Activated naive CD4-positive, alpha-beta T cell treated with anti-CD3 and anti-CD28 coated beads for 36 hours (primary cell): ENCODE measurements around the gene REEP3. TPM values are rescaled to one million over a fixed set of nuclear protein-coding genes. Genes with fewer than 3 reads are reported as not detected.
"Not testable (repeated sequence)": the region's sequence is repeated elsewhere in the genome, so short reads cannot be mapped to it uniquely, and the experiment has no call there.

Experiments used
- CTCF ChIA-PET: fragments of 350-600 bp; sonication (Branson Sonifier 250); formaldehyde crosslinking; loops from one replicate; lab custom pipeline; 2021; ENCODE audit warnings: antibody characterized with exemption; lab: Charles Lee
- DNase-seq: peaks from one replicate; pipeline ENCODE4 v3.0.0-alpha.2; 2020
- H3K27ac Mint-ChIP-seq: one replicate; pipeline ENCODE4 v1.8.0; 2021; ENCODE audit warnings: mild to moderate bottlenecking, mixed read lengths
- H3K27me3 Mint-ChIP-seq: one replicate; pipeline ENCODE4 v1.8.0; 2021; ENCODE audit warnings: low read depth, mixed read lengths
- H3K36me3 Mint-ChIP-seq: one replicate; pipeline ENCODE4 v1.8.0; 2021; ENCODE audit warnings: low read depth, mixed read lengths
- H3K4me1 Mint-ChIP-seq: one replicate; pipeline ENCODE4 v1.8.0; 2021; ENCODE audit warnings: low read depth, mixed read lengths
- H3K4me3 Mint-ChIP-seq: one replicate; pipeline ENCODE4 v1.8.0; 2021; ENCODE audit warnings: mild to moderate bottlenecking, moderate library complexity, mixed read lengths
- H3K9me3 Mint-ChIP-seq: one replicate; pipeline ENCODE4 v1.8.0; 2021; ENCODE audit warnings: mixed read lengths
- intact Hi-C: fragments of 100-400 bp; cut with micrococcal nuclease; formaldehyde crosslinking; loops from one replicate; pipeline ENCODE4 v1.15.1; 2023
- total RNA-seq, 2 experiments: library from RNA; stranded (reverse); gene quantifications; one replicate each; pipeline ENCODE4 v1.2.3, GENCODE V29; 2021

REEP3 gene
- total RNA-seq, 2 experiments from 2014 or later, result 11.2 to 11.9 TPM

- no peaks in the 10 kb centered on the region for H3K9me3 Mint-ChIP-seq
- no peak overlapping the region for H3K27ac Mint-ChIP-seq
- CTCF ChIA-PET, result no interaction called here
- H3K27me3 Mint-ChIP-seq, result no peaks in the 10 kb centered on the region
- no peak overlapping the region for H3K4me3 Mint-ChIP-seq
- no peaks in the 10 kb centered on the region for H3K36me3 Mint-ChIP-seq
- no peak for DNase-seq
- H3K4me1 Mint-ChIP-seq, result peaks cover 8% of the 10 kb centered on the region
- intact Hi-C loops, result no loop called here
These were observed 120.2 kb downstream of the REEP3 start for GRCh38 chr10:63641366-63641765.

- no peaks in the 10 kb centered on the region for H3K9me3 Mint-ChIP-seq
- H3K4me1 Mint-ChIP-seq, result peaks cover 8% of the 10 kb centered on the region
- H3K36me3 Mint-ChIP-seq, result no peaks in the 10 kb centered on the region
- H3K27ac Mint-ChIP-seq, result no peak overlapping the region
- DNase-seq, result no peak
- no peak overlapping the region for H3K4me3 Mint-ChIP-seq
- intact Hi-C loops, result no loop called here
- CTCF ChIA-PET, result no interaction called here
- H3K27me3 Mint-ChIP-seq, result no peaks in the 10 kb centered on the region
These were observed 120.6 kb downstream of the REEP3 start for GRCh38 chr10:63641799-63642198.

GRCh38 chr10:63642808-63643207 is 121.6 kb downstream of the REEP3 start:
- CTCF ChIA-PET, result interaction anchor here (1.3 kb wide), 1 partner anchor 77 kb away, joined by 7 read pairs; no protein-coding TSS in a partner anchor
- no peaks in the 10 kb centered on the region for H3K9me3 Mint-ChIP-seq
- H3K27ac Mint-ChIP-seq, result no peak overlapping the region
- H3K27me3 Mint-ChIP-seq, result no peaks in the 10 kb centered on the region
- intact Hi-C loops, result no loop called here
- peaks cover 8% of the 10 kb centered on the region for H3K4me1 Mint-ChIP-seq
- no peak overlapping the region for H3K4me3 Mint-ChIP-seq
- no peaks in the 10 kb centered on the region for H3K36me3 Mint-ChIP-seq
- no peak for DNase-seq

- Mint-ChIP-seq H3K36me3 (no peaks in the 10 kb centered on the region), H3K4me3 (no peak overlapping the region), H3K4me1 (peaks cover 8% of the 10 kb centered on the region), H3K27me3 (no peaks in the 10 kb centered on the region), H3K9me3 (no peaks in the 10 kb centered on the region), H3K27ac (no peak overlapping the region)
- intact Hi-C loops, result no loop called here
- CTCF ChIA-PET, result no interaction called here
- DNase-seq, result no peak
These were observed 123.4 kb downstream of the REEP3 start for GRCh38 chr10:63644418-63645142.

GRCh38 chr10:63645195-63645594 is 124.0 kb downstream of the REEP3 start:
- no peak overlapping the region for H3K4me3 Mint-ChIP-seq
- no peaks in the 10 kb centered on the region for H3K27me3 Mint-ChIP-seq
- DNase-seq, result no peak
- peaks cover 8% of the 10 kb centered on the region for H3K4me1 Mint-ChIP-seq
- intact Hi-C loops, result no loop called here
- no peak overlapping the region for H3K27ac Mint-ChIP-seq
- no peaks in the 10 kb centered on the region for H3K9me3 Mint-ChIP-seq
- no peaks in the 10 kb centered on the region for H3K36me3 Mint-ChIP-seq
- CTCF ChIA-PET, result interaction anchor here (0.6 kb wide), 1 partner anchor 711 kb away, joined by 7 read pairs; no protein-coding TSS in a partner anchor

- H3K36me3 Mint-ChIP-seq, result no peaks in the 10 kb centered on the region
- no peak overlapping the region for H3K27ac Mint-ChIP-seq
- peaks cover 8% of the 10 kb centered on the region for H3K4me1 Mint-ChIP-seq
- intact Hi-C loops, result no loop called here
- no peaks in the 10 kb centered on the region for H3K9me3 Mint-ChIP-seq
- H3K27me3 Mint-ChIP-seq, result no peaks in the 10 kb centered on the region
- H3K4me3 Mint-ChIP-seq, result no peak overlapping the region
- DNase-seq, result no peak
- CTCF ChIA-PET, result no interaction called here
These were observed 125.3 kb downstream of the REEP3 start for GRCh38 chr10:63646491-63646890.

GRCh38 chr10:63651864-63652263 is 130.7 kb downstream of the REEP3 start:
- CTCF ChIA-PET, result no interaction called here
- H3K4me3 Mint-ChIP-seq, result no peak overlapping the region
- intact Hi-C loops, result no loop called here
- H3K36me3 Mint-ChIP-seq, result no peaks in the 10 kb centered on the region
- no peak overlapping the region for H3K27ac Mint-ChIP-seq
- H3K27me3 Mint-ChIP-seq, result no peaks in the 10 kb centered on the region
- peaks cover 3% of the 10 kb centered on the region for H3K9me3 Mint-ChIP-seq
- no peak for DNase-seq
- no peaks in the 10 kb centered on the region for H3K4me1 Mint-ChIP-seq

GRCh38 chr10:63653747-63654146 is 132.5 kb downstream of the REEP3 start:
- H3K9me3 Mint-ChIP-seq, result peaks cover 3% of the 10 kb centered on the region
- H3K27me3 Mint-ChIP-seq, result no peaks in the 10 kb centered on the region
- no peaks in the 10 kb centered on the region for H3K4me1 Mint-ChIP-seq
- DNase-seq, result no peak
- no peak overlapping the region for H3K4me3 Mint-ChIP-seq
- H3K27ac Mint-ChIP-seq, result no peak overlapping the region
- intact Hi-C loops, result no loop called here
- no peaks in the 10 kb centered on the region for H3K36me3 Mint-ChIP-seq
- CTCF ChIA-PET, result interaction anchor here (0.5 kb wide), 1 partner anchor 78 kb away, joined by 3 read pairs; no protein-coding TSS in a partner anchor

- intact Hi-C loops, result no loop called here
- Mint-ChIP-seq H3K36me3 (no peaks in the 10 kb centered on the region), H3K9me3 (peaks cover 3% of the 10 kb centered on the region), H3K27me3 (no peaks in the 10 kb centered on the region), H3K27ac (no peak overlapping the region), H3K4me1 (no peaks in the 10 kb centered on the region), H3K4me3 (no peak overlapping the region)
- CTCF ChIA-PET, result no interaction called here
- DNase-seq, result no peak
These were observed 136.6 kb downstream of the REEP3 start for GRCh38 chr10:63657761-63658160.

- H3K4me1 Mint-ChIP-seq, H3K27me3 Mint-ChIP-seq, H3K27ac Mint-ChIP-seq, intact Hi-C loops, H3K9me3 Mint-ChIP-seq, H3K4me3 Mint-ChIP-seq, DNase-seq, CTCF ChIA-PET, H3K36me3 Mint-ChIP-seq: not testable (repeated sequence)
These were observed 139.7 kb downstream of the REEP3 start for GRCh38 chr10:63660941-63661340.

- Mint-ChIP-seq H3K27me3 (no peaks in the 10 kb centered on the region), H3K4me3 (no peak overlapping the region), H3K4me1 (no peaks in the 10 kb centered on the region), H3K36me3 (no peaks in the 10 kb centered on the region), H3K9me3 (no peaks in the 10 kb centered on the region), H3K27ac (no peak overlapping the region)
- CTCF ChIA-PET, result no interaction called here
- no peak for DNase-seq
- intact Hi-C loops, result no loop called here
These were observed 140.1 kb downstream of the REEP3 start for GRCh38 chr10:63661347-63661746.

GRCh38 chr10:63664341-63664885 is 143.2 kb downstream of the REEP3 start:
- CTCF ChIA-PET, result interaction anchor here (1.6 kb wide), 1 partner anchor 56 kb away, joined by 4 read pairs; no protein-coding TSS in a partner anchor
- no peaks in the 10 kb centered on the region for H3K36me3 Mint-ChIP-seq
- no peaks in the 10 kb centered on the region for H3K9me3 Mint-ChIP-seq
- intact Hi-C loops, result no loop called here
- no peaks in the 10 kb centered on the region for H3K4me1 Mint-ChIP-seq
- H3K4me3 Mint-ChIP-seq, result no peak overlapping the region
- no peak for DNase-seq
- H3K27ac Mint-ChIP-seq, result no peak overlapping the region
- no peaks in the 10 kb centered on the region for H3K27me3 Mint-ChIP-seq

GRCh38 chr10:63665006-63665580 is 143.9 kb downstream of the REEP3 start:
- H3K36me3 Mint-ChIP-seq, H3K4me1 Mint-ChIP-seq, H3K4me3 Mint-ChIP-seq, H3K27ac Mint-ChIP-seq, intact Hi-C loops, H3K9me3 Mint-ChIP-seq, H3K27me3 Mint-ChIP-seq, DNase-seq: not testable (repeated sequence)
- CTCF ChIA-PET, result interaction anchor here (1.6 kb wide), 1 partner anchor 55 kb away, joined by 4 read pairs; no protein-coding TSS in a partner anchor
